GM19238 (cell line): ENCODE data around the gene OR5K4.
"Not testable (repeated sequence)": the region's sequence is repeated elsewhere in the genome, so short reads cannot be mapped to it uniquely, and the experiment has no call there.

ENCODE experiments used
- DNase-seq: peaks from one replicate; pipeline ENCODE4 v3.0.0; 2011; ENCODE audit warnings: low spot score; ENCODE audit not compliant: insufficient read length

Gene OR5K4

GRCh38 chr3:98371186-98371585 is 17.5 kb downstream of the OR5K4 start:
- no peak for DNase-seq

GRCh38 chr3:98371853-98372252 is 18.2 kb downstream of the OR5K4 start:
- DNase-seq, result no peak

- DNase-seq, result no peak
Observed at GRCh38 chr3:98372445-98372844, 18.8 kb downstream of the OR5K4 start.

- no peak for DNase-seq
Observed at GRCh38 chr3:98376631-98377030, 23.0 kb downstream of the OR5K4 start.

- DNase-seq, result no peak
Observed at GRCh38 chr3:98388147-98388546, 34.5 kb downstream of the OR5K4 start.

GRCh38 chr3:98390366-98390765 is 36.7 kb downstream of the OR5K4 start, which contains the start of gene OR5K3:
Gene OR5K3 (plus strand): TSS chr3:98390666. CDS start chr3:98390666, 0 bp downstream.
- no peak for DNase-seq

GRCh38 chr3:98395101-98395500 is 41.4 kb downstream of the OR5K4 start:
- no peak for DNase-seq

GRCh38 chr3:98396482-98396881 is 42.8 kb downstream of the OR5K4 start:
- DNase-seq, result not testable (repeated sequence)

- no peak for DNase-seq
Observed at GRCh38 chr3:98398513-98398912, 44.9 kb downstream of the OR5K4 start.

GRCh38 chr3:98402507-98402906 is 48.9 kb downstream of the OR5K4 start:
- no peak for DNase-seq

- no peak for DNase-seq
Observed at GRCh38 chr3:98404010-98404409, 50.4 kb downstream of the OR5K4 start.
